GM23338 (cell line): Measurements from ENCODE around the gene COL5A2. TPM values are rescaled to one million over a fixed set of nuclear protein-coding genes. Genes with fewer than 3 reads are reported as not detected.

Experiments
- ATAC-seq: fragments of 200-7000 bp; cut with Tn5 transposase; 3 replicates; pipeline ENCODE4 v1.9.1; 2020
- DNase-seq: peaks from one replicate; pipeline ENCODE4 v3.0.0-alpha.2; 2015; ENCODE audit warnings: low spot score
- H2AFZ ChIP-seq: fragments of 200-600 bp; sonication (generic); 2 replicates; pipeline ENCODE4 v1.8.0; 2016; ENCODE audit warnings: antibody characterized with exemption, mild to moderate bottlenecking, moderate library complexity
- H3F3A ChIP-seq: fragments of 200-600 bp; sonication (generic); replicated peaks from 2 replicates; pipeline ENCODE4 v1.8.0; 2017; ENCODE audit warnings: antibody characterized with exemption, mixed run types, low read depth
- H3K27ac ChIP-seq: fragments of 200-600 bp; sonication (generic); 2 replicates; pipeline ENCODE4 v1.6.1; 2016; ENCODE audit warnings: low read depth
- H3K27me3 ChIP-seq: fragments of 200-600 bp; sonication (generic); 2 replicates; pipeline ENCODE4 v1.8.0; 2016; ENCODE audit warnings: mild to moderate bottlenecking, mixed run types, moderate library complexity; ENCODE audit not compliant: insufficient read depth
- H3K36me3 ChIP-seq: fragments of 200-600 bp; sonication (generic); 2 replicates; pipeline ENCODE4 v1.8.0; 2016; ENCODE audit warnings: mild to moderate bottlenecking; ENCODE audit not compliant: insufficient read depth
- H3K4me1 ChIP-seq: fragments of 200-600 bp; sonication (generic); 2 replicates; pipeline ENCODE4 v1.8.0; 2016; ENCODE audit warnings: mild to moderate bottlenecking, moderate library complexity; ENCODE audit not compliant: insufficient read depth
- H3K4me2 ChIP-seq: fragments of 200-600 bp; sonication (generic); 2 replicates; pipeline ENCODE4 v1.7.1; 2017; ENCODE audit warnings: mixed run types
- H3K4me3 ChIP-seq: fragments of 200-600 bp; sonication (generic); 2 replicates; pipeline ENCODE4 v1.6.1; 2016; ENCODE audit warnings: mixed run types
- H3K79me2 ChIP-seq: fragments of 200-600 bp; sonication (generic); replicated peaks from 2 replicates; pipeline ENCODE4 v1.8.0; 2017; ENCODE audit warnings: mild to moderate bottlenecking; ENCODE audit not compliant: insufficient read depth
- H3K9me2 ChIP-seq: fragments of 200-600 bp; sonication (generic); 2 replicates; pipeline ENCODE4 v1.8.0; 2017; ENCODE audit not compliant: insufficient read depth
- H4K20me1 ChIP-seq: fragments of 200-600 bp; sonication (generic); replicated peaks from 2 replicates; pipeline ENCODE4 v1.8.0; 2017; ENCODE audit warnings: mild to moderate bottlenecking; ENCODE audit not compliant: insufficient read depth
- H3K27ac Mint-ChIP-seq: 2 replicates; pipeline ENCODE4 v1.8.0; 2020; ENCODE audit warnings: inconsistent platforms, mild to moderate bottlenecking, moderate library complexity, mixed read lengths
- H3K27me3 Mint-ChIP-seq: 3 replicates; pipeline ENCODE4 v1.8.0; 2022; ENCODE audit warnings: low read depth, mild to moderate bottlenecking, moderate library complexity, mixed read lengths, inconsistent platforms; ENCODE audit not compliant: insufficient read depth, poor library complexity
- H3K36me3 Mint-ChIP-seq: 3 replicates; pipeline ENCODE4 v1.8.0; 2021; ENCODE audit warnings: low read depth, mild to moderate bottlenecking, inconsistent platforms, moderate library complexity, mixed read lengths
- H3K4me1 Mint-ChIP-seq: 3 replicates; pipeline ENCODE4 v1.8.0; 2020; ENCODE audit warnings: mild to moderate bottlenecking, inconsistent platforms, mixed read lengths
- H3K4me3 Mint-ChIP-seq: 3 replicates; pipeline ENCODE4 v1.8.0; 2021; ENCODE audit warnings: moderate library complexity, mild to moderate bottlenecking, inconsistent platforms, mixed read lengths
- H3K9me3 Mint-ChIP-seq: 3 replicates; pipeline ENCODE4 v1.8.0; 2020; ENCODE audit warnings: moderate library complexity, mild to moderate bottlenecking, inconsistent platforms, mixed read lengths
- CREB1 ChIP-seq: fragments of 250-450 bp; sonication (Bioruptor Pico); IDR thresholded peaks from 2 replicates; pipeline ENCODE4 v1.5.0; 2020; ENCODE audit warnings: low read depth, mild to moderate bottlenecking, moderate library complexity
- EZH2 ChIP-seq: fragments of 200-600 bp; sonication (generic); IDR thresholded peaks from one replicate; pipeline ENCODE4 v1.8.0; 2017; ENCODE audit warnings: antibody characterized with exemption, mild to moderate bottlenecking, low read depth; ENCODE audit not compliant: unreplicated experiment
- JUNB ChIP-seq: IDR thresholded peaks from one replicate; pipeline ENCODE4 v1.6.1; 2016; ENCODE audit warnings: antibody characterized with exemption; ENCODE audit not compliant: unreplicated experiment
- NANOG ChIP-seq: IDR thresholded peaks from 2 replicates; pipeline ENCODE4 v1.6.1; 2016; ENCODE audit warnings: antibody characterized with exemption, borderline replicate concordance
- POLR2AphosphoS5 ChIP-seq: IDR thresholded peaks from 2 replicates; pipeline ENCODE4 v1.6.1; 2016; ENCODE audit warnings: antibody characterized with exemption, low read depth
- ZNF114 ChIP-seq: fragments of 250-450 bp; sonication (Bioruptor Pico); IDR thresholded peaks from 2 replicates; pipeline ENCODE4 v1.5.0; 2020; ENCODE audit warnings: mild to moderate bottlenecking, moderate library complexity
- polyA plus RNA-seq: library from polyadenylated mRNA; unstranded; fragments of >200 nt; fragmentation: Nextera tagmentation; extraction: Ambion mirVana; gene quantifications from 2 replicates; pipeline ENCODE4 v1.2.1, GENCODE V29; 2016
- total RNA-seq: library from RNA; depleted of rRNA; stranded (reverse); fragments of >200 nt; shearing (Covaris generic); gene quantifications from 2 replicates; pipeline ENCODE4 v1.2.3, GENCODE V29; 2014
- TF ChIP-seq, protein P1 (sequence below), 2 experiments: fragments of 200-600 bp in 1 of 2; sonication (generic) in 1 of 2; conservative IDR thresholded peaks; 2 replicates each; pipeline versions ENCODE4 v1.5.1 to v1.6.1; 2016 to 2017; ENCODE audit warnings: antibody characterized with exemption in 2 of 2, low read depth in 2 of 2, mild to moderate bottlenecking in 2 of 2, moderate library complexity in 1 of 2
- TF ChIP-seq, protein P2 (sequence below): IDR thresholded peaks from one replicate; pipeline ENCODE4 v1.6.1; 2018; ENCODE audit warnings: antibody characterized with exemption; ENCODE audit not compliant: unreplicated experiment
- TF ChIP-seq, protein P3 (sequence below): fragments of 250-450 bp; sonication (Bioruptor Pico); IDR thresholded peaks from 2 replicates; pipeline ENCODE4 v1.5.0; 2020; ENCODE audit warnings: mild to moderate bottlenecking, moderate library complexity

The COL5A2 gene
- total and polyA plus RNA-seq, 2 experiments from 2014 or later, result 6.7 to 19.7 TPM

DNA sequence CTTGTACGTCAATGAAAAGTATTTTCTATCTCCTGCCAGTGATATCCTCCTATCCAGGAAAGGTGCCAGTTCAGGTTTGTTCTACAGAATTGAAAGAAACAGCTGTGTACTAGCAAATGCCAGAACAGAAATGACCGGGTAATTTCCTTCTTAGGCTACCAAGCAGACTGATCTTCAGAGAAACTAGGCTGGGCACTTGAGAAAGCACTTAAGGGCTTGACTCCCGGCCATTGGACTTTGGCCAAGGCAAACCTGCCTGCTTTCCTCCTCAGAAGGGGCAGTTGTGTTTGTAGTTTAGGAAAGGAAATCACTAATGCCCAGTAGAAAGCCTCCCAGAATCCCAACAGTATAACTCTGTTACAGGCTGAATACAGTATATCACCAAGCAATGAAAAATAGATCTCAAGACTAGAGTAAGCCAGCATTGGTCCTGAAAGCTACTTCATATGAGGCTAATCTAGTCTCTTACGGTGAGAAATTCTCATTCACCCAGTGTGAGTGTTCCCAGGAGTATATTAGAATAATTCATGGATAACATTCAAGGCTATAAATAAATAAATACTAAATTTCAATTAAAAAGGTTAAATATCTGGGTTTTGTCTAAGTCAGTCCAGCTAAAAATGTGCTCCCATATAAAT, 43.0 kb upstream of the COL5A2 start:
- peaks cover 1% of the 10 kb centered on the region for H3K27me3 Mint-ChIP-seq
- H4K20me1 ChIP-seq, result no peaks in the 10 kb centered on the region
- peaks cover 23% of the 10 kb centered on the region for H3K4me1 Mint-ChIP-seq
- no peak for DNase-seq
- H3K27ac Mint-ChIP-seq, result peak overlapping the region; percentile 17; the same call in 1 of the 2 replicates
- no peak overlapping the region for H3K4me3 Mint-ChIP-seq
- H3K27ac ChIP-seq, result no peak overlapping the region
- no peaks in the 10 kb centered on the region for H3K79me2 ChIP-seq
- H3K4me1 ChIP-seq, result peaks cover 20% of the 10 kb centered on the region
- H3K9me3 Mint-ChIP-seq, result no peaks in the 10 kb centered on the region
- H3K9me2 ChIP-seq, result no peaks in the 10 kb centered on the region
- ATAC-seq, result no peak
- H3K36me3 Mint-ChIP-seq, result no peaks in the 10 kb centered on the region
- H3K4me2 ChIP-seq, result no peak overlapping the region
- TF ChIP-seq, protein P1, sequence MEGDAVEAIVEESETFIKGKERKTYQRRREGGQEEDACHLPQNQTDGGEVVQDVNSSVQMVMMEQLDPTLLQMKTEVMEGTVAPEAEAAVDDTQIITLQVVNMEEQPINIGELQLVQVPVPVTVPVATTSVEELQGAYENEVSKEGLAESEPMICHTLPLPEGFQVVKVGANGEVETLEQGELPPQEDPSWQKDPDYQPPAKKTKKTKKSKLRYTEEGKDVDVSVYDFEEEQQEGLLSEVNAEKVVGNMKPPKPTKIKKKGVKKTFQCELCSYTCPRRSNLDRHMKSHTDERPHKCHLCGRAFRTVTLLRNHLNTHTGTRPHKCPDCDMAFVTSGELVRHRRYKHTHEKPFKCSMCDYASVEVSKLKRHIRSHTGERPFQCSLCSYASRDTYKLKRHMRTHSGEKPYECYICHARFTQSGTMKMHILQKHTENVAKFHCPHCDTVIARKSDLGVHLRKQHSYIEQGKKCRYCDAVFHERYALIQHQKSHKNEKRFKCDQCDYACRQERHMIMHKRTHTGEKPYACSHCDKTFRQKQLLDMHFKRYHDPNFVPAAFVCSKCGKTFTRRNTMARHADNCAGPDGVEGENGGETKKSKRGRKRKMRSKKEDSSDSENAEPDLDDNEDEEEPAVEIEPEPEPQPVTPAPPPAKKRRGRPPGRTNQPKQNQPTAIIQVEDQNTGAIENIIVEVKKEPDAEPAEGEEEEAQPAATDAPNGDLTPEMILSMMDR (conservative IDR thresholded peaks at IDR 0.05; ENCODE audit: low read depth in 2 of 2), result no peak
- TF ChIP-seq EZH2 (no peak), JUNB (no peak), NANOG (no peak), CREB1 (no peak), ZNF114 (CRISPR knock-in tag) (no peak), POLR2AphosphoS5 (no peak)
- TF ChIP-seq, protein P2, sequence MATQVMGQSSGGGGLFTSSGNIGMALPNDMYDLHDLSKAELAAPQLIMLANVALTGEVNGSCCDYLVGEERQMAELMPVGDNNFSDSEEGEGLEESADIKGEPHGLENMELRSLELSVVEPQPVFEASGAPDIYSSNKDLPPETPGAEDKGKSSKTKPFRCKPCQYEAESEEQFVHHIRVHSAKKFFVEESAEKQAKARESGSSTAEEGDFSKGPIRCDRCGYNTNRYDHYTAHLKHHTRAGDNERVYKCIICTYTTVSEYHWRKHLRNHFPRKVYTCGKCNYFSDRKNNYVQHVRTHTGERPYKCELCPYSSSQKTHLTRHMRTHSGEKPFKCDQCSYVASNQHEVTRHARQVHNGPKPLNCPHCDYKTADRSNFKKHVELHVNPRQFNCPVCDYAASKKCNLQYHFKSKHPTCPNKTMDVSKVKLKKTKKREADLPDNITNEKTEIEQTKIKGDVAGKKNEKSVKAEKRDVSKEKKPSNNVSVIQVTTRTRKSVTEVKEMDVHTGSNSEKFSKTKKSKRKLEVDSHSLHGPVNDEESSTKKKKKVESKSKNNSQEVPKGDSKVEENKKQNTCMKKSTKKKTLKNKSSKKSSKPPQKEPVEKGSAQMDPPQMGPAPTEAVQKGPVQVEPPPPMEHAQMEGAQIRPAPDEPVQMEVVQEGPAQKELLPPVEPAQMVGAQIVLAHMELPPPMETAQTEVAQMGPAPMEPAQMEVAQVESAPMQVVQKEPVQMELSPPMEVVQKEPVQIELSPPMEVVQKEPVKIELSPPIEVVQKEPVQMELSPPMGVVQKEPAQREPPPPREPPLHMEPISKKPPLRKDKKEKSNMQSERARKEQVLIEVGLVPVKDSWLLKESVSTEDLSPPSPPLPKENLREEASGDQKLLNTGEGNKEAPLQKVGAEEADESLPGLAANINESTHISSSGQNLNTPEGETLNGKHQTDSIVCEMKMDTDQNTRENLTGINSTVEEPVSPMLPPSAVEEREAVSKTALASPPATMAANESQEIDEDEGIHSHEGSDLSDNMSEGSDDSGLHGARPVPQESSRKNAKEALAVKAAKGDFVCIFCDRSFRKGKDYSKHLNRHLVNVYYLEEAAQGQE, result no peak
- TF ChIP-seq, protein P3, sequence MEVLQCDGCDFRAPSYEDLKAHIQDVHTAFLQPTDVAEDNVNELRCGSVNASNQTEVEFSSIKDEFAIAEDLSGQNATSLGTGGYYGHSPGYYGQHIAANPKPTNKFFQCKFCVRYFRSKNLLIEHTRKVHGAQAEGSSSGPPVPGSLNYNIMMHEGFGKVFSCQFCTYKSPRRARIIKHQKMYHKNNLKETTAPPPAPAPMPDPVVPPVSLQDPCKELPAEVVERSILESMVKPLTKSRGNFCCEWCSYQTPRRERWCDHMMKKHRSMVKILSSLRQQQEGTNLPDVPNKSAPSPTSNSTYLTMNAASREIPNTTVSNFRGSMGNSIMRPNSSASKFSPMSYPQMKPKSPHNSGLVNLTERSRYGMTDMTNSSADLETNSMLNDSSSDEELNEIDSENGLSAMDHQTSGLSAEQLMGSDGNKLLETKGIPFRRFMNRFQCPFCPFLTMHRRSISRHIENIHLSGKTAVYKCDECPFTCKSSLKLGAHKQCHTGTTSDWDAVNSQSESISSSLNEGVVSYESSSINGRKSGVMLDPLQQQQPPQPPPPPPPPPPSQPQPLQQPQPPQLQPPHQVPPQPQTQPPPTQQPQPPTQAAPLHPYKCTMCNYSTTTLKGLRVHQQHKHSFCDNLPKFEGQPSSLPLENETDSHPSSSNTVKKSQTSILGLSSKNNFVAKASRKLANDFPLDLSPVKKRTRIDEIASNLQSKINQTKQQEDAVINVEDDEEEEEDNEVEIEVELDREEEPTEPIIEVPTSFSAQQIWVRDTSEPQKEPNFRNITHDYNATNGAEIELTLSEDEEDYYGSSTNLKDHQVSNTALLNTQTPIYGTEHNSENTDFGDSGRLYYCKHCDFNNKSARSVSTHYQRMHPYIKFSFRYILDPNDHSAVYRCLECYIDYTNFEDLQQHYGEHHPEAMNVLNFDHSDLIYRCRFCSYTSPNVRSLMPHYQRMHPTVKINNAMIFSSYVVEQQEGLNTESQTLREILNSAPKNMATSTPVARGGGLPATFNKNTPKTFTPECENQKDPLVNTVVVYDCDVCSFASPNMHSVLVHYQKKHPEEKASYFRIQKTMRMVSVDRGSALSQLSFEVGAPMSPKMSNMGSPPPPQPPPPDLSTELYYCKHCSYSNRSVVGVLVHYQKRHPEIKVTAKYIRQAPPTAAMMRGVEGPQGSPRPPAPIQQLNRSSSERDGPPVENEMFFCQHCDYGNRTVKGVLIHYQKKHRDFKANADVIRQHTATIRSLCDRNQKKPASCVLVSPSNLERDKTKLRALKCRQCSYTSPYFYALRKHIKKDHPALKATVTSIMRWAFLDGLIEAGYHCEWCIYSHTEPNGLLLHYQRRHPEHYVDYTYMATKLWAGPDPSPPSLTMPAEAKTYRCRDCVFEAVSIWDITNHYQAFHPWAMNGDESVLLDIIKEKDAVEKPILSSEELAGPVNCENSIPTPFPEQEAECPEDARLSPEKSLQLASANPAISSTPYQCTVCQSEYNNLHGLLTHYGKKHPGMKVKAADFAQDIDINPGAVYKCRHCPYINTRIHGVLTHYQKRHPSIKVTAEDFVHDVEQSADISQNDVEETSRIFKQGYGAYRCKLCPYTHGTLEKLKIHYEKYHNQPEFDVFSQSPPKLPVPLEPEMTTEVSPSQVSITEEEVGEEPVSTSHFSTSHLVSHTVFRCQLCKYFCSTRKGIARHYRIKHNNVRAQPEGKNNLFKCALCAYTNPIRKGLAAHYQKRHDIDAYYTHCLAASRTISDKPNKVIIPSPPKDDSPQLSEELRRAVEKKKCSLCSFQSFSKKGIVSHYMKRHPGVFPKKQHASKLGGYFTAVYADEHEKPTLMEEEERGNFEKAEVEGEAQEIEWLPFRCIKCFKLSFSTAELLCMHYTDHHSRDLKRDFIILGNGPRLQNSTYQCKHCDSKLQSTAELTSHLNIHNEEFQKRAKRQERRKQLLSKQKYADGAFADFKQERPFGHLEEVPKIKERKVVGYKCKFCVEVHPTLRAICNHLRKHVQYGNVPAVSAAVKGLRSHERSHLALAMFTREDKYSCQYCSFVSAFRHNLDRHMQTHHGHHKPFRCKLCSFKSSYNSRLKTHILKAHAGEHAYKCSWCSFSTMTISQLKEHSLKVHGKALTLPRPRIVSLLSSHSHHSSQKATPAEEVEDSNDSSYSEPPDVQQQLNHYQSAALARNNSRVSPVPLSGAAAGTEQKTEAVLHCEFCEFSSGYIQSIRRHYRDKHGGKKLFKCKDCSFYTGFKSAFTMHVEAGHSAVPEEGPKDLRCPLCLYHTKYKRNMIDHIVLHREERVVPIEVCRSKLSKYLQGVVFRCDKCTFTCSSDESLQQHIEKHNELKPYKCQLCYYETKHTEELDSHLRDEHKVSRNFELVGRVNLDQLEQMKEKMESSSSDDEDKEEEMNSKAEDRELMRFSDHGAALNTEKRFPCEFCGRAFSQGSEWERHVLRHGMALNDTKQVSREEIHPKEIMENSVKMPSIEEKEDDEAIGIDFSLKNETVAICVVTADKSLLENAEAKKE (CRISPR knock-in tag), result no peak
- no peak overlapping the region for H3K4me3 ChIP-seq
- H3K36me3 ChIP-seq, result no peaks in the 10 kb centered on the region
- no peaks in the 10 kb centered on the region for H3K27me3 ChIP-seq
- H3F3A ChIP-seq, result no peaks in the 10 kb centered on the region
- H2AFZ ChIP-seq, result no peak overlapping the region
